ENCODE results near the gene STOML1. TPM values are rescaled to one million over a fixed set of nuclear protein-coding genes. Genes with fewer than 3 reads are reported as not detected.
A peak's percentile ranks its signal among the peaks of the same experiment; 100 is the strongest.

The STOML1 gene
- total and polyA plus RNA-seq, 2 experiments from 2014 or later, result 8.2 to 15.6 TPM

GRCh38 chr15:73945130-73945508, 47.0 kb downstream of the STOML1 start:
- H3K9me3 ChIP-seq (ENCODE audit: low read depth), result no peaks in the 10 kb centered on the region

GRCh38 chr15:73944161-73945129, 47.6 kb downstream of the STOML1 start:
- H3K4me1 ChIP-seq (ENCODE audit: low read depth), result peaks cover 34% of the 10 kb centered on the region
- peak overlapping the region; percentile 44 for H3K27ac ChIP-seq
- peak; percentile 35 to 37 for DNase-seq (ENCODE audit: low read depth in 1 of 2, low spot score in 1 of 2)
- no peaks in the 10 kb centered on the region for H3K27me3 ChIP-seq
- H3K9me3 ChIP-seq (ENCODE audit: low read depth), result no peaks in the 10 kb centered on the region
- no peak overlapping the region for H3K4me3 ChIP-seq
- no peak for TF ChIP-seq CTCF (IDR thresholded peaks at IDR 0.05; ENCODE audit: low read depth, low read length)
- peaks cover 2% of the 10 kb centered on the region for H3K36me3 ChIP-seq

More at GRCh38 chr15:73945130-73945508, 47.0 kb downstream of the STOML1 start:
- H3K27ac ChIP-seq, result peak overlapping the region; percentile 10
- peaks cover 7% of the 10 kb centered on the region for H3K36me3 ChIP-seq
- H3K4me3 ChIP-seq, result no peak overlapping the region
- no peak for TF ChIP-seq CTCF (IDR thresholded peaks at IDR 0.05; ENCODE audit: low read depth, low read length)
- H3K27me3 ChIP-seq, result no peaks in the 10 kb centered on the region
- no peak for DNase-seq (ENCODE audit: low read depth in 1 of 2, low spot score in 1 of 2)
- peaks cover 28% of the 10 kb centered on the region for H3K4me1 ChIP-seq (ENCODE audit: low read depth)

GRCh38 chr15:73942751-73943270, 49.3 kb downstream of the STOML1 start:
- Histone ChIP-seq H3K27me3 (no peaks in the 10 kb centered on the region), H3K36me3 (no peaks in the 10 kb centered on the region), H3K9me3 (ENCODE audit: low read depth) (no peaks in the 10 kb centered on the region), H3K27ac (no peak overlapping the region), H3K4me1 (ENCODE audit: low read depth) (peaks cover 41% of the 10 kb centered on the region), H3K4me3 (no peak overlapping the region)
- no peak for DNase-seq (ENCODE audit: low read depth in 1 of 2, low spot score in 1 of 2)
- no peak for TF ChIP-seq CTCF (IDR thresholded peaks at IDR 0.05; ENCODE audit: low read depth, low read length)

DNA sequence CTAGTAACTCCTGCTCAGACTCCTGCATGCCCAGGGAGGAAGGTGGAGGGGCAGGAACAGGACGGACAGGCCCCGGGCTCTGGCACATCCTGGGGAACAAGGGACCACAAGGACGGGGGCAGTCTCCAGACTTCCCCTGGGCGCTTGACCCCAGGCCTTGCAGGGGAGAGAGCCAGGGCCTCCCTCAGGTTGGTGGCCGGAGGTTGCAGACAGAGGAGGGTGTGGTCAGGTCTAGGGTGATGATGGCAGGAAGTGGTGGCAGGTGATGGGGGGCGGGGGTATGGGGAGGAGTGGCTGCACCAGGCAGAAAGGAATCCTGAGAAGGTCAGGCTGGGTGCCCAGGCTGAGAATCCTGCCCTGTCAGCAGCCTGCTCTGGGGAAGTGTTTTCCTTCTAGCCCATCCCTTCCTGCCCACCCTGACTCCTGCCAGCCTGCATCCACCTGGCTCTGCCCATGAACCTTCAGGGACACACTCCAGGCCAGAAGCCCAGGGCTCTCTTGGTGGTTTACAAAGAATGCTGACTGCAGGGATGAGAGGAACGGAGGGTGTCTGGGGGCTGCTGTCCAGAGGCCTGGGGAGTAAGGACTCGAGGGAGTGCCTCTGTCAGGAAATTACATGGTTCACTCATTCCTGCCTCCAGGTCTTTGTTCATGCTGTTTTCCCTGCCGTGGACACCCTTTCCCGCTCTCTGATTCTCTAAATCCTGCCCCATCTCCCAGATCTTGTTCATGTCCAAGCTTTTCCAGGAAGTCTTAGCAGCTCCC, 50.0 kb downstream of the STOML1 start:
- peaks cover 41% of the 10 kb centered on the region for H3K4me1 ChIP-seq (ENCODE audit: low read depth)
- peak in 1 of 2 donors; percentile 23 for DNase-seq (ENCODE audit: low read depth in 1 of 2, low spot score in 1 of 2)
- peak overlapping the region; percentile 4 for H3K27ac ChIP-seq
- no peaks in the 10 kb centered on the region for H3K9me3 ChIP-seq (ENCODE audit: low read depth)
- no peak for TF ChIP-seq CTCF (IDR thresholded peaks at IDR 0.05; ENCODE audit: low read depth, low read length)
- no peaks in the 10 kb centered on the region for H3K36me3 ChIP-seq
- no peaks in the 10 kb centered on the region for H3K27me3 ChIP-seq
- H3K4me3 ChIP-seq, result no peak overlapping the region

DNA sequence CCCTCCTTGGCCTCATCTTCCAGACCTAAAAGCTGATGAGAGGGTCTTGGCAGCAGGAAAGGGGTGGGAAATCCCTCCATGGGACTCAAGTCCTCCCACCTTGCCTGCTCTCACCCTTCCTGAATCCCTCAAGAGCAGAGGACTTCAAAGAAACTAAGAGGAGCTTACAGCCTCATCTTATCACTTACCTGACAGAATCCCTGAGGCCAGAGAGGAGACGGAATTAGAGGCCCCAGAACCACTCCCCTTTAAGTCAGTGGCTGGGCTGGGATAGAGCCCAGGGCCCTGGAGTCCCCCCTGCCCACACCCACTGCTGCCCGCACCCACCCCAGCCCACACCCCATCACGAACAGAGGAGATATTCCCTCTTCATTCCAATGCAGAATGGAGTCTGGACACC, 50.6 kb downstream of the STOML1 start:
- TF ChIP-seq CTCF (IDR thresholded peaks at IDR 0.05; ENCODE audit: low read depth, low read length), result no peak
- H3K27ac ChIP-seq, result peak overlapping the region; percentile 4

More for the DNA sequence above, 50.6 kb downstream of the STOML1 start:
- H3K36me3 ChIP-seq, result no peaks in the 10 kb centered on the region
- H3K4me3 ChIP-seq, result no peak overlapping the region
- H3K4me1 ChIP-seq (ENCODE audit: low read depth), result peaks cover 45% of the 10 kb centered on the region
- no peaks in the 10 kb centered on the region for H3K27me3 ChIP-seq
- H3K9me3 ChIP-seq (ENCODE audit: low read depth), result no peaks in the 10 kb centered on the region
- DNase-seq (ENCODE audit: low read depth in 1 of 2, low spot score in 1 of 2), result no peak

All from cardiac muscle cell (in vitro differentiated cells and primary cell).